H1 (cell line): ENCODE results near the gene FAM204A. TPM values are rescaled to one million over a fixed set of nuclear protein-coding genes. Genes with fewer than 3 reads are reported as not detected.

ENCODE experiments used
- CTCF ChIA-PET: fragments of 300-600 bp; sonication (Branson Sonifier 250); formaldehyde crosslinking; loops from one replicate; lab custom pipeline; 2021; ENCODE audit not compliant: partially characterized antibody; lab: Charles Lee
- POLR2A ChIA-PET: fragments of 300-600 bp; sonication (Branson Sonifier 250); formaldehyde crosslinking; loops from one replicate; lab custom pipeline; 2021; ENCODE audit warnings: inconsistent platforms; ENCODE audit not compliant: partially characterized antibody; lab: Charles Lee
- DNase-seq, 2 experiments: peaks; one replicate each; pipeline versions ENCODE4 v3.0.0 to v3.0.0-alpha.2; 2010 to 2022; ENCODE audit warnings: low spot score in 2 of 2, low read depth in 1 of 2, mixed read lengths in 1 of 2
- FAIRE-seq: peaks from 2 replicates; lab custom pipeline; 2011; peaks lifted over from hg19 to GRCh38; lab: Jason Lieb, UNC
- H2AFZ ChIP-seq: 2 replicates; pipeline ENCODE4 v1.8.1; 2012; ENCODE audit warnings: low read length, inconsistent platforms
- H2AK5ac ChIP-seq: 2 replicates; pipeline ENCODE4 v1.6.1; 2013; ENCODE audit warnings: low read depth, low read length
- H2BK120ac ChIP-seq: replicated peaks from 2 replicates; pipeline ENCODE3; 2013; ENCODE audit warnings: low read depth, low read length, inconsistent platforms
- H2BK12ac ChIP-seq: 2 replicates; pipeline ENCODE4 v1.6.1; 2013; ENCODE audit warnings: low read depth, low read length
- H2BK15ac ChIP-seq: 2 replicates; pipeline ENCODE4 v1.6.1; 2013; ENCODE audit warnings: low read length
- H2BK20ac ChIP-seq: 2 replicates; pipeline ENCODE4 v1.6.1; 2013; ENCODE audit warnings: low read length
- H2BK5ac ChIP-seq: 2 replicates; pipeline ENCODE4 v1.6.1; 2013; ENCODE audit warnings: low read depth, low read length
- H3K14ac ChIP-seq: 2 replicates; pipeline ENCODE4 v1.6.1; 2013; ENCODE audit warnings: inconsistent platforms; ENCODE audit not compliant: insufficient read length
- H3K18ac ChIP-seq: 2 replicates; pipeline ENCODE4 v1.6.1; 2013; ENCODE audit warnings: low read length; ENCODE audit errors: extremely low read depth
- H3K23ac ChIP-seq: 2 replicates; pipeline ENCODE4 v1.6.1; 2013; ENCODE audit warnings: inconsistent platforms; ENCODE audit not compliant: insufficient read length
- H3K23me2 ChIP-seq: 2 replicates; pipeline ENCODE4 v1.6.1; 2013; ENCODE audit warnings: low read depth, low read length
- H3K27ac ChIP-seq: 2 replicates; pipeline ENCODE4 v1.6.1; 2011; ENCODE audit warnings: low read depth, low read length, inconsistent platforms
- H3K27me3 ChIP-seq, 4 experiments: replicated peaks in 1 of 4; 1 replicate in 1 of 4; 2 replicates in 3 of 4; pipeline versions ENCODE4 v1.6.1 to v1.8.1; 2011 to 2013; ENCODE audit warnings: low read length in 3 of 4, mild to moderate bottlenecking in 3 of 4, inconsistent platforms in 2 of 4, mixed read lengths in 2 of 4, moderate library complexity in 1 of 4; ENCODE audit not compliant: control insufficient read depth in 3 of 4, insufficient read depth in 3 of 4; ENCODE audit errors: extremely low read depth in 1 of 4
- H3K36me3 ChIP-seq, 4 experiments: 2 replicates each; pipeline versions ENCODE4 v1.6.1 to v1.8.1; 2011 to 2013; ENCODE audit warnings: mild to moderate bottlenecking in 4 of 4, low read length in 3 of 4, moderate library complexity in 2 of 4, control low read depth in 1 of 4, inconsistent platforms in 1 of 4; ENCODE audit not compliant: insufficient read depth in 4 of 4, control insufficient read depth in 2 of 4
- H3K4ac ChIP-seq: replicated peaks from 2 replicates; pipeline ENCODE3; 2013; ENCODE audit warnings: low read length, low read depth, mixed read lengths, inconsistent platforms; ENCODE audit not compliant: insufficient read length
- H3K4me1 ChIP-seq, 4 experiments: replicated peaks in 1 of 4; 1 replicate in 1 of 4; 2 replicates in 3 of 4; pipeline versions ENCODE4 v1.6.1 to v1.8.1; 2011 to 2013; ENCODE audit warnings: low read length in 3 of 4, inconsistent platforms in 2 of 4, mixed read lengths in 1 of 4; ENCODE audit not compliant: insufficient read depth in 4 of 4, control insufficient read depth in 3 of 4
- H3K4me2 ChIP-seq, 2 experiments: 2 replicates each; pipeline versions ENCODE4 v1.6.1 to v1.8.1; 2011 to 2013; ENCODE audit warnings: low read depth in 2 of 2, low read length in 2 of 2, control low read depth in 1 of 2, inconsistent platforms in 1 of 2, mild to moderate bottlenecking in 1 of 2; ENCODE audit not compliant: insufficient read depth in 1 of 2
- H3K4me3 ChIP-seq, 4 experiments: fragments of 200-600, 300-600 bp in 1 of 4; sonication (generic), shearing (Covaris generic), sonication (Bioruptor Twin) in 1 of 4; 2 replicates each; pipeline versions ENCODE4 v1.5.1 to v1.8.1; 2011 to 2016; ENCODE audit warnings: low read length in 4 of 4, low read depth in 3 of 4, control low read depth in 2 of 4, inconsistent platforms in 2 of 4, mild to moderate bottlenecking in 2 of 4, mixed read lengths in 1 of 4, moderate library complexity in 1 of 4; ENCODE audit not compliant: insufficient read depth in 2 of 4; ENCODE audit errors: extremely low read depth in 1 of 4
- H3K56ac ChIP-seq: replicated peaks from 2 replicates; pipeline ENCODE3; 2013; ENCODE audit warnings: low read depth, mild to moderate bottlenecking, mixed read lengths, low read length, inconsistent platforms; ENCODE audit not compliant: insufficient read length
- H3K79me1 ChIP-seq: 2 replicates; pipeline ENCODE4 v1.6.1; 2013; ENCODE audit warnings: low read depth, low read length, control low read depth
- H3K79me2 ChIP-seq, 2 experiments: 2 replicates each; pipeline versions ENCODE4 v1.6.1 to v1.8.1; 2012 to 2013; ENCODE audit warnings: low read length in 2 of 2, mild to moderate bottlenecking in 2 of 2, inconsistent platforms in 1 of 2; ENCODE audit not compliant: insufficient read depth in 2 of 2, control insufficient read depth in 1 of 2
- H3K9ac ChIP-seq, 4 experiments: replicated peaks in 1 of 4; 1 replicate in 1 of 4; 2 replicates in 3 of 4; pipeline versions ENCODE4 v1.6.1 to v1.8.1; 2011 to 2013; ENCODE audit warnings: low read depth in 3 of 4, low read length in 3 of 4, control low read depth in 2 of 4, mild to moderate bottlenecking in 2 of 4, moderate library complexity in 2 of 4, inconsistent platforms in 1 of 4; ENCODE audit errors: extremely low read depth in 1 of 4
- H3K9me3 ChIP-seq, 2 experiments: 2 replicates each; pipeline versions ENCODE4 v1.6.1 to v1.8.1; 2012 to 2013; ENCODE audit warnings: mild to moderate bottlenecking in 2 of 2, moderate library complexity in 2 of 2, control low read depth in 1 of 2, inconsistent platforms in 1 of 2, low read depth in 1 of 2, low read length in 1 of 2, mixed read lengths in 1 of 2; ENCODE audit not compliant: insufficient read depth in 2 of 2
- H4K20me1 ChIP-seq, 2 experiments: replicated peaks in 1 of 2; 2 replicates each; pipeline versions ENCODE3 to v1.8.1; 2011 to 2013; ENCODE audit warnings: inconsistent platforms in 2 of 2, low read length in 2 of 2, mild to moderate bottlenecking in 1 of 2; ENCODE audit not compliant: insufficient read depth in 2 of 2, control insufficient read depth in 1 of 2
- H4K5ac ChIP-seq: 2 replicates; pipeline ENCODE4 v1.6.1; 2013; ENCODE audit warnings: low read length, low read depth, mixed read lengths, inconsistent platforms; ENCODE audit not compliant: insufficient read length
- H4K8ac ChIP-seq: 2 replicates; pipeline ENCODE4 v1.8.0; 2013; ENCODE audit warnings: mild to moderate bottlenecking, moderate library complexity, low read length, inconsistent platforms; ENCODE audit not compliant: insufficient read depth; ENCODE audit errors: extremely low read depth
- H4K91ac ChIP-seq: replicated peaks from 2 replicates; pipeline ENCODE3; 2013; ENCODE audit warnings: low read length, mixed read lengths, inconsistent platforms; ENCODE audit not compliant: insufficient read length
- CTCF ChIP-seq, 3 experiments: IDR thresholded peaks; 1 replicate in 2 of 3; 2 replicates in 1 of 3; pipeline versions ENCODE4 v1.5.1 to v1.6.1; 2011; ENCODE audit warnings: low read length in 3 of 3, mild to moderate bottlenecking in 3 of 3, inconsistent platforms in 2 of 3, low read depth in 1 of 3, moderate library complexity in 1 of 3; ENCODE audit not compliant: insufficient read depth in 1 of 3; ENCODE audit errors: control extremely low read depth in 1 of 3
- EGR1 ChIP-seq: IDR thresholded peaks from 2 replicates; pipeline ENCODE4 v1.6.1; 2011; ENCODE audit warnings: low read depth, low read length, borderline replicate concordance
- RAD21 ChIP-seq, 2 experiments: IDR thresholded peaks in 1 of 2; conservative IDR thresholded peaks in 1 of 2; 2 replicates each; pipeline ENCODE4 v1.6.1; 2011; ENCODE audit warnings: low read depth in 2 of 2, low read length in 2 of 2, improper control_type of control experiment in 1 of 2, inconsistent platforms in 1 of 2, mild to moderate bottlenecking in 1 of 2, moderate library complexity in 1 of 2
- WGBS, 2 experiments: shearing (Covaris generic) in 1 of 2; methylation state at CpG; one replicate each; pipeline versions ENCODE4 v1.1.6 to v1.1.7; 2013 to 2015; ENCODE audit warnings: low lambda C conversion rate in 2 of 2, mixed read lengths in 2 of 2, inconsistent platforms in 1 of 2, low coverage in 1 of 2, missing lambda C conversion rate in 1 of 2; ENCODE audit not compliant: insufficient replicate concordance in 2 of 2, insufficient coverage in 1 of 2, insufficient read length in 1 of 2; ENCODE audit errors: extremely low coverage in 1 of 2, missing lambda C conversion rate in 1 of 2; 5-methylcytosine and 5-hydroxymethylcytosine counted together
- polyA plus RNA-seq, 7 experiments: library from polyadenylated mRNA; depleted of rRNA in 3 of 7; stranded (reverse) in 5 of 7; unstranded in 2 of 7; fragments of >200 nt in 5 of 7; fragments of 200-250 nt in 2 of 7; gene quantifications; 1 replicate in 5 of 7; 2 replicates in 1 of 7; 4 replicates in 1 of 7; pipeline versions ENCODE4 v1.2.1 to v1.2.3, GENCODE V29; 2011 to 2013; ENCODE audit warnings: missing spikeins in 2 of 7, mixed read lengths in 2 of 7
- total RNA-seq: library from RNA; stranded (reverse); fragmentation: NEBNext Ultra II Directional; extraction: Animal tissue kit (Norgen Biotek cat#: 25700); gene quantifications from 2 replicates; pipeline ENCODE4 v1.2.1, GENCODE V29; 2021

FAM204A gene
- total and polyA plus RNA-seq, 2 of the 8 experiments (the other 6 are each of a cell fraction or from before 2014, with no cell fraction given): 4.9 to 37.4 TPM

DNA sequence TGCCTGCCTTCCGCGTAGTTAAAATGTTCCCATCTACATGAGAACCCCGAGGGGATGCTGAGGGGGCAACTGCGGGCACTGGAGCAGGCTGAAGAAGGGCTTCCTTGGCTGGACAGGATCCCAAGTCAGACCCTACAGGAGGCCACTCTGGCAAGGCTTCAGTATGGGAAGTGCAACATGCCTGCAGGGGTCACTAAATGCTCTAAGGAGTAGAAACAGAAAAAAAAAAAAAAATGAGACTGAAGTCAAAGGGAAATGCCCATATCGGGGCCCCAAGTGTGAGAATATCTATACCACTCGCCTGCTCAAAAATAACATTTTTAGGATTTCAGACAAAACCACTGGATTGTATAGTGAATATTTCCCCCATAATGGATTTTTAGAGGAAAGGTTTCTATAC lies 33.5 kb downstream of the FAM204A start:
- Histone ChIP-seq H3K23me2 (no peaks in the 10 kb centered on the region), H3K79me1 (no peaks in the 10 kb centered on the region), H3K27me3 (peaks cover 0 to 1% (median 0%) of the 10 kb centered on the region in 4 experiments; a peak in 1 of 7 replicates), H2BK20ac (no peak overlapping the region), H3K79me2 (no peaks in the 10 kb centered on the region), H3K9me3 (no peaks in the 10 kb centered on the region), H3K4me2 (no peak overlapping the region), H3K23ac (no peak overlapping the region), H4K91ac (no peak overlapping the region), H2BK12ac (no peak overlapping the region), H3K4ac (no peak overlapping the region), H3K14ac (no peak overlapping the region), H2AFZ (no peak overlapping the region), H4K8ac (no peak overlapping the region), H3K18ac (no peak overlapping the region), H3K36me3 (peaks cover 0 to 12% (median 3%) of the 10 kb centered on the region in 4 experiments; a peak in 2 of 8 replicates), H3K56ac (no peak overlapping the region), H2BK5ac (no peak overlapping the region), H4K5ac (no peak overlapping the region), H3K9ac (no peak overlapping the region), H3K27ac (no peak overlapping the region), H2BK120ac (no peak overlapping the region), H3K4me3 (no peak overlapping the region), H3K4me1 (no peaks in the 10 kb centered on the region), H2BK15ac (no peak overlapping the region), H2AK5ac (no peak overlapping the region), H4K20me1 (no peaks in the 10 kb centered on the region)
- TF ChIP-seq EGR1: no peak
- TF ChIP-seq CTCF (IDR thresholded peaks at IDR 0.05; ENCODE audit: control extremely low read depth in 1 of 3, insufficient read depth in 1 of 3, low read depth in 1 of 3, low read length in 3 of 3): peak in 1 of 3 experiments; percentile 37; a peak in 2 of 4 replicates
- TF ChIP-seq RAD21 (IDR thresholded peaks at IDR 0.05 in 1 of 2, conservative IDR thresholded peaks at IDR 0.05 in 1 of 2; ENCODE audit: low read depth in 2 of 2, low read length in 2 of 2): peak; percentile 31 to 37; a peak in 3 of 4 replicates
- DNase-seq (no peak), FAIRE-seq (no peak)
- 90% methylated on average over 6 of the region's 6 CpGs; no CpG with 5 or more reads in 1 of the 2 experiments for WGBS, 2 experiments
- POLR2A ChIA-PET: no interaction called here
- CTCF ChIA-PET: interaction anchor here (0.9 kb wide), 1 partner anchor 235 kb away, joined by 3 read pairs; no protein-coding TSS in a partner anchor
